K562 (cell line): ENCODE results near the gene LRCH1. TPM values are rescaled to one million over a fixed set of nuclear protein-coding genes. Genes with fewer than 3 reads are reported as not detected.

Experiments
- ATF1 ChIP-seq, 2 experiments: fragments of 450-650 bp in 1 of 2; IDR thresholded peaks; 2 replicates each; pipeline ENCODE4 v1.6.1; 2016; ENCODE audit warnings: missing compliant biosample characterization in 1 of 2, missing genetic modification characterization in 1 of 2
- CGGBP1 ChIP-seq: fragments of 250-450 bp; sonication (Bioruptor Pico); IDR thresholded peaks from 2 replicates; pipeline ENCODE4 v1.9.0; 2021; ENCODE audit warnings: mild to moderate bottlenecking
- CHAMP1 ChIP-seq: fragments of 450-650 bp; IDR thresholded peaks from 2 replicates; pipeline ENCODE4 v1.6.1; 2016; ENCODE audit warnings: mild to moderate bottlenecking
- CREB1 ChIP-seq, 2 experiments: sonication (generic) in 1 of 2; formaldehyde crosslinking in 1 of 2; IDR thresholded peaks; 2 replicates each; pipeline versions ENCODE4 v1.6.1 to v1.8.0; 2012 to 2022; ENCODE audit warnings: inconsistent platforms in 1 of 2, mild to moderate bottlenecking in 1 of 2, missing genetic modification reagents in 1 of 2, moderate library complexity in 1 of 2
- CREBBP ChIP-seq: IDR thresholded peaks from one replicate; pipeline ENCODE4 v1.6.1; 2012; ENCODE audit warnings: low read depth, mild to moderate bottlenecking, control low read depth, inconsistent platforms, low read length
- E2F6 ChIP-seq, 2 experiments: IDR thresholded peaks; 2 replicates each; pipeline ENCODE4 v1.6.1; 2011; ENCODE audit warnings: borderline replicate concordance in 1 of 2, control low read depth in 1 of 2, low read depth in 1 of 2, low read length in 1 of 2, mild to moderate bottlenecking in 1 of 2, mixed read lengths in 1 of 2, moderate library complexity in 1 of 2; ENCODE audit not compliant: insufficient read depth in 1 of 2, insufficient read length in 1 of 2, poor library complexity in 1 of 2, severe bottlenecking in 1 of 2; ENCODE audit errors: extremely low read depth in 1 of 2
- GABPA ChIP-seq: fragments of 200-800 bp; sonication (Bioruptor generic); conservative IDR thresholded peaks from 2 replicates; pipeline ENCODE4 v1.6.1; 2016; ENCODE audit warnings: low read depth, missing genetic modification characterization, missing compliant biosample characterization
- HDAC1 ChIP-seq, 2 experiments: fragments of 450-650 bp; IDR thresholded peaks; 2 replicates each; pipeline ENCODE4 v1.6.1; 2016 to 2017; ENCODE audit warnings: inconsistent platforms in 1 of 2, mild to moderate bottlenecking in 1 of 2, moderate library complexity in 1 of 2
- HEY1 ChIP-seq: fragments of 250-450 bp; sonication (Bioruptor Pico); IDR thresholded peaks from 2 replicates; pipeline ENCODE4 v1.5.0; 2020; ENCODE audit warnings: mild to moderate bottlenecking, moderate library complexity, borderline replicate concordance
- HLTF ChIP-seq: fragments of 450-650 bp; IDR thresholded peaks from 2 replicates; pipeline ENCODE4 v1.6.1; 2016
- IRF9 ChIP-seq: fragments of 450-650 bp; IDR thresholded peaks from 2 replicates; pipeline ENCODE4 v1.6.1; 2016; ENCODE audit warnings: missing biosample characterization, missing genetic modification characterization
- MTA1 ChIP-seq: fragments of 450-650 bp; IDR thresholded peaks from 2 replicates; pipeline ENCODE4 v1.6.1; 2017; ENCODE audit warnings: borderline replicate concordance
- SMARCE1 ChIP-seq: fragments of 450-650 bp; IDR thresholded peaks from 2 replicates; pipeline ENCODE4 v1.7.1; 2016; ENCODE audit warnings: mild to moderate bottlenecking
- THAP12 ChIP-seq: fragments of 250-450 bp; sonication (Bioruptor Pico); IDR thresholded peaks from 2 replicates; pipeline ENCODE4 v1.9.0; 2021; ENCODE audit warnings: mild to moderate bottlenecking, inconsistent platforms
- ZC3H8 ChIP-seq: fragments of 450-650 bp; IDR thresholded peaks from 2 replicates; pipeline ENCODE4 v1.6.1; 2017
- ZZZ3 ChIP-seq: fragments of 450-650 bp; IDR thresholded peaks from 2 replicates; pipeline ENCODE4 v1.6.1; 2016; ENCODE audit warnings: antibody characterized with exemption, mild to moderate bottlenecking, moderate library complexity
- polyA plus RNA-seq, 8 experiments: library from polyadenylated mRNA; depleted of rRNA in 4 of 8; stranded (reverse) in 5 of 8; unstranded in 3 of 8; fragments of >200 nt; fragmentation: Nextera tagmentation in 2 of 8; fragmentation: Illumina TruSeq in 1 of 8; extraction: Ambion mirVana in 2 of 8; extraction: Trizol in 1 of 8; gene quantifications; 2 replicates each; pipeline versions ENCODE4 v1.2.1 to v1.2.3, GENCODE V29; 2011 to 2014; ENCODE audit warnings: inconsistent platforms in 1 of 8, missing spikeins in 1 of 8
- total RNA-seq, 7 experiments: library from RNA; depleted of rRNA in 6 of 7; stranded (reverse); fragments of >200 nt in 6 of 7; fragmentation: Illumina TruSeq in 2 of 7; extraction: Trizol in 2 of 7; gene quantifications; 2 replicates each; pipeline versions ENCODE4 v1.2.1 to v1.2.3, GENCODE V29; 2011 to 2021; ENCODE audit warnings: low replicate concordance in 1 of 7

LRCH1 gene
- total and polyA plus RNA-seq, 9 of the 15 experiments (the other 6 are each of a cell fraction or from before 2014, with no cell fraction given), result 1.1 to 6.8 (median 3.7) TPM

GRCh38 chr13:46553886-46554858, 1.2 kb downstream of the LRCH1 start (continued):
- no peak for TF ChIP-seq THAP12
- TF ChIP-seq ATF1 (CRISPR knock-in tag; IDR thresholded peaks at IDR 0.05), result no peak
- TF ChIP-seq ATF1 (tag; IDR thresholded peaks at IDR 0.05), result peak; percentile 37; the same call in 1 of the 2 replicates
- TF ChIP-seq HDAC1 (IDR thresholded peaks at IDR 0.05), result peak in 1 of 2 experiments; percentile 21; a peak in 1 of 4 replicates
- TF ChIP-seq CREB1 (IDR thresholded peaks at IDR 0.05), result 0 out of 2 replicates have a peak, but pooled peaks have one; percentile 14
- 0 out of 2 replicates have a peak, but pooled peaks have one; percentile 22 for TF ChIP-seq CREB1 (CRISPR knock-in tag; IDR thresholded peaks at IDR 0.05)
- no peak for TF ChIP-seq CGGBP1 (CRISPR knock-in tag)
- TF ChIP-seq E2F6 (IDR thresholded peaks at IDR 0.05; ENCODE audit: borderline replicate concordance in 1 of 2, extremely low read depth in 1 of 2, insufficient read depth in 1 of 2, insufficient read length in 1 of 2, low read depth in 1 of 2, low read length in 1 of 2, poor library complexity in 1 of 2, severe bottlenecking in 1 of 2), result peak in 1 of 2 experiments; percentile 70
- TF ChIP-seq MTA1, result no peak
- no peak for TF ChIP-seq CREBBP
- TF ChIP-seq CHAMP1, result no peak
- TF ChIP-seq IRF9 (tag), result no peak
- TF ChIP-seq ZC3H8, result no peak
- peak; percentile 78 for TF ChIP-seq GABPA (tag)
- no peak for TF ChIP-seq SMARCE1
- no peak for TF ChIP-seq ZZZ3
- TF ChIP-seq HLTF, result no peak
- no peak for TF ChIP-seq HEY1
